ENCODE measurements around the gene TNFAIP8L2.

DNA sequence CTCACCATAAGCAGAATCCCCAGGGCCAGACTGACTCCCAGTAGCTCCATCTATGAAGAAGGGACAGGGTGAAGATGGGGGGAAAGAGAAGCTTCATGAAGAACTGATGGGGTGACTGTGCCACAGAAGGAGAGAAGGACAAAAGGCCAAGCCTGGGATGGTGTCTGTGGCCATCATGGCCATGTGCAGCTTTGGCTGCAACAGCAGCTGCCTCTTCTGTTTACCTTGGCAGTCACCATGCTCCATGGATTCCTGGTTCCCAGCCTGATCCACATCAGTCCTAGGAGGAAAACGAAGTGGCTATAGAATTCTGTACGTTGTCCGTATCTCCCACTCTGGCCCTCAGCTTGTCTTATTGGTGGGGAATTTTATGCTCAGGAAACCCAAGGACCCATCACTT is 22.1 kb upstream of the TNFAIP8L2 start:
- TF ChIP-seq EZH2 (IDR thresholded peaks at IDR 0.05; ENCODE audit: low read depth, low read length, severe bottlenecking) (no peak), POLR2A (IDR thresholded peaks at IDR 0.05; ENCODE audit: control extremely low read depth in 1 of 2, low read depth in 2 of 2, low read length in 2 of 2) (no peak), SUZ12 (IDR thresholded peaks at IDR 0.05; ENCODE audit: low read length) (no peak), ASH2L (IDR thresholded peaks at IDR 0.05; ENCODE audit: low read length) (no peak), EP300 (IDR thresholded peaks at IDR 0.05; ENCODE audit: borderline replicate concordance in 1 of 2, low read depth in 2 of 2, low read length in 2 of 2) (no peak), SIN3A (conservative IDR thresholded peaks at IDR 0.05 in 1 of 2, IDR thresholded peaks at IDR 0.05 in 1 of 2; ENCODE audit: low read depth in 1 of 2, low read length in 2 of 2) (no peak), RBBP5 (IDR thresholded peaks at IDR 0.05; ENCODE audit: borderline replicate concordance, low read depth, low read length) (no peak), SRF (IDR thresholded peaks at IDR 0.05; ENCODE audit: low read depth, low read length) (no peak), KDM1A (IDR thresholded peaks at IDR 0.05; ENCODE audit: borderline replicate concordance, low read length) (no peak), RAD21 (IDR thresholded peaks at IDR 0.05 in 1 of 2, conservative IDR thresholded peaks at IDR 0.05 in 1 of 2; ENCODE audit: low read depth in 2 of 2, low read length in 2 of 2) (no peak), TAF1 (IDR thresholded peaks at IDR 0.05; ENCODE audit: low read depth, low read length) (no peak)
- TF ChIP-seq, protein P1, sequence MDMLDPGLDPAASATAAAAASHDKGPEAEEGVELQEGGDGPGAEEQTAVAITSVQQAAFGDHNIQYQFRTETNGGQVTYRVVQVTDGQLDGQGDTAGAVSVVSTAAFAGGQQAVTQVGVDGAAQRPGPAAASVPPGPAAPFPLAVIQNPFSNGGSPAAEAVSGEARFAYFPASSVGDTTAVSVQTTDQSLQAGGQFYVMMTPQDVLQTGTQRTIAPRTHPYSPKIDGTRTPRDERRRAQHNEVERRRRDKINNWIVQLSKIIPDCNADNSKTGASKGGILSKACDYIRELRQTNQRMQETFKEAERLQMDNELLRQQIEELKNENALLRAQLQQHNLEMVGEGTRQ (IDR thresholded peaks at IDR 0.05; ENCODE audit: low read length), result no peak
- TF ChIP-seq, protein P2, sequence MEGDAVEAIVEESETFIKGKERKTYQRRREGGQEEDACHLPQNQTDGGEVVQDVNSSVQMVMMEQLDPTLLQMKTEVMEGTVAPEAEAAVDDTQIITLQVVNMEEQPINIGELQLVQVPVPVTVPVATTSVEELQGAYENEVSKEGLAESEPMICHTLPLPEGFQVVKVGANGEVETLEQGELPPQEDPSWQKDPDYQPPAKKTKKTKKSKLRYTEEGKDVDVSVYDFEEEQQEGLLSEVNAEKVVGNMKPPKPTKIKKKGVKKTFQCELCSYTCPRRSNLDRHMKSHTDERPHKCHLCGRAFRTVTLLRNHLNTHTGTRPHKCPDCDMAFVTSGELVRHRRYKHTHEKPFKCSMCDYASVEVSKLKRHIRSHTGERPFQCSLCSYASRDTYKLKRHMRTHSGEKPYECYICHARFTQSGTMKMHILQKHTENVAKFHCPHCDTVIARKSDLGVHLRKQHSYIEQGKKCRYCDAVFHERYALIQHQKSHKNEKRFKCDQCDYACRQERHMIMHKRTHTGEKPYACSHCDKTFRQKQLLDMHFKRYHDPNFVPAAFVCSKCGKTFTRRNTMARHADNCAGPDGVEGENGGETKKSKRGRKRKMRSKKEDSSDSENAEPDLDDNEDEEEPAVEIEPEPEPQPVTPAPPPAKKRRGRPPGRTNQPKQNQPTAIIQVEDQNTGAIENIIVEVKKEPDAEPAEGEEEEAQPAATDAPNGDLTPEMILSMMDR (IDR thresholded peaks at IDR 0.05; ENCODE audit: control extremely low read depth in 1 of 3, insufficient read depth in 1 of 3, low read depth in 1 of 3, low read length in 3 of 3), result no peak

Data from H1 (cell line).